A549 (cell line): ENCODE data around the gene ADK.

Source experiments
- CHD2 ChIP-seq: fragments of 150-350 bp; IDR thresholded peaks from 2 replicates; pipeline ENCODE4 v1.6.1; 2014; ENCODE audit warnings: low read length; ENCODE audit not compliant: partially characterized antibody
- SREBF2 ChIP-seq: fragments of 450-650 bp; IDR thresholded peaks from 2 replicates; pipeline ENCODE4 v1.6.1; 2014; ENCODE audit warnings: mild to moderate bottlenecking, moderate library complexity

GRCh38 chr10:74120911-74121310 is 30.1 kb upstream of the ADK start:
- no peak for TF ChIP-seq SREBF2
- no peak for TF ChIP-seq CHD2
